HS-27A (cell line): ENCODE data around the gene SLC39A11.
"Not testable (repeated sequence)": the region's sequence is repeated elsewhere in the genome, so short reads cannot be mapped to it uniquely, and the experiment has no call there.

Source experiments
- DNase-seq: peaks from one replicate; pipeline ENCODE4 v3.0.0-alpha.2; 2012; ENCODE audit warnings: low read depth, missing footprints

The SLC39A11 gene

DNA sequence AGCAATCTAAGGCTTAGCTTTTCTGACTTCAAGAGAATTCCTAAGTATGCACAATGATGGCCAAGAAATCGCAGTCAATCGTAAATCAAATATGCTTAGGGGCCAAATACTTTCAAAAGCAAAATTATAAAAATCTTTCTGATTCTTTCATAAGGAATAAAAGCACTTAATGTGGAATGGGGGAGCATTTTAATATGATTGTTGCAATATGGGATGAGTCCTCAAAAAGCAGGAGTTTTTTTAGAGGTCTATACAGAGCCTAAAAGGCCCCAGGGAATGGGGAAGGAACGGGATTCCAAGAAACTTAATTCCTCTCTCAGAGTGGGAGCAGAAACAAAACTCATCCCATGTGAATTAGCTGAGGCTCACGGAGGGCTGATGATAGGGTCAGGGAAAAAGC is 14.7 kb upstream of the SLC39A11 start:
- no peak for DNase-seq

- DNase-seq, result no peak
Observed at GRCh38 chr17:73105431-73105830, 12.9 kb upstream of the SLC39A11 start.

DNA sequence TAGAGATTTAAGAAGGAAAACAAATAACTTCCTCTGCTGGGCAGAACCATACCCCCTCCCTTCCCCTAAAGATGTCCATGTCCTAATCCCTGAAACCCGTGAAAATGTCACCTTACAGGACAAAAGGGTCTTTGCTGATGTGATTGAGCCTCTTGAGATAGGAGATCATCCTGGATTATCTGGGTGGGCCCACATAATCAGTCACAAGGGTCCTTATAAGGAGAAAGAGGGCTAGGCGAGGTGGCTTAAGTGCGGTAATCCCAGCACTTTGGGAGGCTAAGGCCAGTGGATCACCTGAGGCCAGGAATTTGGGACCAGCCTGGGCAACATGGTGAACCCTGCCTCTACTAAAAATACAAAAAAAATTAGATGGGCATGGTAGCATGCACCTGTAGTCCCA is 12.0 kb upstream of the SLC39A11 start:
- DNase-seq, result no peak

DNA sequence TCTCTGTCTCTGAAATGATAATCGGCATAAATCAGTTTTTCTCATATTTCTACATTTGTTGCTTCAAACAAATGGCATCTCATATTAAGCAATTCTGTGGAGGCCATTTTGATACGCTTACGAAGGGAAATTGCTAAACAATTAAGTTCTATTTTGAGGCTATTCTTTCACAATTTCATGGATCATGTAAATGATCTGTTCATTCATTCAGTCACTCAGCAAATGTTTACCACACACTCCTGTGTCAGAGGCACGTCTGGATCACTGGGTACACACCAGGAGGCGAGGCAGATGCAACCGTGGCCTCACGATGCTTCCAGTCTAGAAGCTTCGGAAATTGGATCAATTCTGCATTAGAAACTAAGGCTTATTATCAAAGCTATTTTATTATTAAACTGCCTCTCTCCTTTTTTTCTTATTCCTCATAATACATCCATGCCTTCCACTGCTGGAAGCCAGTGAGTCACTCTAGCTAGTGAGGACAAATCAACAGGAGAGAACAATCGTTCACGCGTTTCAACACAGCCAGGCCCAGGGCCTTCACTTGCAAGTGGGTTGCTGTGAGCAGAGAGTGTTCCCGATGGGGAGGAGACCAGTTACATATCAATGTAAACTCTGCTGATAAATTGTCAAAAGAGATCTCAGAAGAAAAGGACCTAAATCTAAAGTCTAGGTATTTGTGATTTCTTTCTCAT is 11.3 kb upstream of the SLC39A11 start:
- no peak for DNase-seq

- no peak for DNase-seq
Observed at GRCh38 chr17:73101031-73101430, 8.5 kb upstream of the SLC39A11 start.

- DNase-seq, result no peak
Observed at GRCh38 chr17:73100363-73100762, 7.9 kb upstream of the SLC39A11 start.

DNA sequence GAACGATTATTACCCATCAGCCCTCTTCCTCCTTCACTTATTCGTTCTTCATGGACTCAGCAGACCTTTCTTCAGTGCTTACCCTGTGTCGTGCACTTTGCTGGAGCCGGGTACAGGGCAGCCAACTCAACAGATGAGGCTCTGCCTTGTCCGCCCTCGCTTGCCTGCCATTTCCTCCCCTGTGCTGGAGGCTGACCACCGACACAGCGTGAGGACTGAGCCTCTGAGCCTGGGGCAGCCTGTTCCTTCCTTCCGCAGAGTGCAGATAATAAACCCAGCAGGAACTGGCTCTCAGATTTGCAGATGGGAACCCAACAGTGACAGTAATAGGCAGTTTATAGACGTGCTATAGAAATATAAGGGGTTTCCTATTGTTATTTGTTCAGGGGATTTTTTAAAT is 7.0 kb upstream of the SLC39A11 start:
- no peak for DNase-seq

DNA sequence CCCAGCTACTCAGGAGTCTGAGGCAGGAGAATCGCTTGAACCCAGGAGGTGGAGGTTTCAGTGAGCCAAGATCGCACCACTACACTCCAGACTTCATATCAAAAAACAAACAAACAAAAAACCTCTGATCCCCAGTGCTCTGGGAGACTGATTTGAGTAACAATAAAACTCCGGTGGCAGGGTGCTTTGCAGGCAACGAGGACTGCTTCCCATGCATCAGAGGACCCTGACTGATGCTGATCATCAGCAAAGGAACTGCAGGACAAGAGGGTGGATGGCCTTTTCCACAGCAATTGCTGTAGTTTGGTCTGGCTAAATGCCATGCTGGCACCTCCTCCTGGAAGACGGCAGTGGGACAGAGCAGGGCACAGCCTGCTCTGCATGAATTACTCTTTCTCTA is 6.4 kb upstream of the SLC39A11 start:
- DNase-seq, result no peak

- DNase-seq, result not testable (repeated sequence)
Observed at GRCh38 chr17:73097973-73098765, 5.7 kb upstream of the SLC39A11 start.

DNA sequence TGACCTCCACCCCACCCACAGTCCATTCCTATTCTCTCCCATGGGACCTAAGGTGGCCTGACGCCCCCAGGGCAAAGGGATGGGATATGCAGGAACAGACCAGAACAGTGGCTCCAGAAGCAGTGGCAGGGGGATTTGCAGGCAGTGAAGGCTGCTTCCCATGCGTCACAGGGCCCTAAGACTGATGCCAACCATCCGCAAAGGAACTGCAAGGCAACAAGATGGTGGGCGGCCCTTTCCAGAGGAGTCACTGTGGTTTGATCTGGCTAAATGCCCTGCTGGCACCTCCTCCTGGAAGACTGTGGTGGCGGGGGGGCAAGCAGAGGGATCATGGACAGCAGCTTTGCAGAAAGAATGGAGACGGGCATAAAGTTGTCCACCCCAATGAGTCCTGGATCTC is 4.4 kb upstream of the SLC39A11 start:
- DNase-seq, result no peak

DNA sequence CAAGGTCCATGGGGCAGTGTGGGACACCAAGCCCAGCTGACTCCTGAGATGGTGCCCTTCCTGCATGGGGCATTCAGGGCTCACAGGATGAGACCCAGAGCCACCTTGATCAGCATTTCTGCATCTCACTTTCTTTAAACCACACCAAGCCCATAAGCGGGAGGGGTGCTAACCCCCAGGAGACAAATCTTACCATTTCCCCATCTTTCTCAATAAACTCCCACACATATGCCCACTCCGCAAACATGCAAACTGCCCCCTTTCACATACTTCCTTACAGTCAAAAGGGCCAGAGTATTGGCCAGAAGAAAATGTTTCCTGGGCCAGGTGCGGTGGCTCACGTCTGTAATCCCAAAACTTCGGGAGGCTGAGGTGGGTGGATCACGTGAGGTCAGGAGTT is 3.7 kb upstream of the SLC39A11 start:
- DNase-seq, result no peak

DNA sequence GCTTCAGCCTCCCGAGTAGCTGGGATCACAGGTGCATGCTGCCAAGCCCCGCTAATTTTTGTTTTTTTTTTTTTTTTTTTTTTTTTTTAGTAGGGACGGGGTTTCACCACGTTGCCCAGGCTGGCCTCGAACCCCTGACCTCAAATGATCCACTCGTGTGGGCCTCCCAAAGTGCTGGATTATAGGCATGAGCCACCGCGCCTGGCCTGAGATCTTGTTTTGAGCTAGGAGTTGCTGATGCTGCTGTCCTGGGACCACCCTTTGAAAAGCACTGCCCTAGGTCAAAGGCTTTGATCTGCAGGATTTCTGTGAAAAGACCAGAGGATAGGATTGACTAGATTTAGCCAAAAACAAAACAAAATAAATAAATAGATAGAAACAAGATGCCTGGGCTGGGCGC is 798 bp upstream of the SLC39A11 start:
- no peak for DNase-seq

GRCh38 chr17:73091770-73092522 is 542 bp downstream of the SLC39A11 start:
- no peak for DNase-seq

DNA sequence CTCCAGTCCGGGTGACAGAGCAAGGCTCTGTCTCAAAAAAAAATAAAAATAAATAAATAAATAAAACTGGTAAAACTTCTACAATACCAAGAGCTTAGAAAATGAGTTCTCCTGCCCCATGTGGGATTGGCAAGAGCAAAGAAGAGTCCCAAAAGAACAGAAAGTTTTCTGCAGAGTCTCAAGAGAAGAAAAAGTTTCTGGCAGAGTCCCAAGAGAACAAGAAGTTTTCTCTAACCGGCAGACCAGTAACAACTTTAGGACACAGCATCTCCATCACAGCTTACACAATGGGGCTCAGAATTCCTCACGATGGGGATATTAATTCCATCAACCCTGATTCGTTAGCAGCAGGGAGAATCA is 1.1 kb downstream of the SLC39A11 start:
- DNase-seq, result no peak

GRCh38 chr17:73090396-73091202 is 1.9 kb downstream of the SLC39A11 start:
- DNase-seq, result no peak

GRCh38 chr17:73089322-73090317 is 2.9 kb downstream of the SLC39A11 start:
- DNase-seq, result no peak

GRCh38 chr17:73088561-73088960 is 3.9 kb downstream of the SLC39A11 start:
- no peak for DNase-seq

GRCh38 chr17:73083432-73083831 is 9.1 kb downstream of the SLC39A11 start:
- DNase-seq, result no peak

GRCh38 chr17:73074566-73074965 is 17.9 kb downstream of the SLC39A11 start:
- no peak for DNase-seq

DNA sequence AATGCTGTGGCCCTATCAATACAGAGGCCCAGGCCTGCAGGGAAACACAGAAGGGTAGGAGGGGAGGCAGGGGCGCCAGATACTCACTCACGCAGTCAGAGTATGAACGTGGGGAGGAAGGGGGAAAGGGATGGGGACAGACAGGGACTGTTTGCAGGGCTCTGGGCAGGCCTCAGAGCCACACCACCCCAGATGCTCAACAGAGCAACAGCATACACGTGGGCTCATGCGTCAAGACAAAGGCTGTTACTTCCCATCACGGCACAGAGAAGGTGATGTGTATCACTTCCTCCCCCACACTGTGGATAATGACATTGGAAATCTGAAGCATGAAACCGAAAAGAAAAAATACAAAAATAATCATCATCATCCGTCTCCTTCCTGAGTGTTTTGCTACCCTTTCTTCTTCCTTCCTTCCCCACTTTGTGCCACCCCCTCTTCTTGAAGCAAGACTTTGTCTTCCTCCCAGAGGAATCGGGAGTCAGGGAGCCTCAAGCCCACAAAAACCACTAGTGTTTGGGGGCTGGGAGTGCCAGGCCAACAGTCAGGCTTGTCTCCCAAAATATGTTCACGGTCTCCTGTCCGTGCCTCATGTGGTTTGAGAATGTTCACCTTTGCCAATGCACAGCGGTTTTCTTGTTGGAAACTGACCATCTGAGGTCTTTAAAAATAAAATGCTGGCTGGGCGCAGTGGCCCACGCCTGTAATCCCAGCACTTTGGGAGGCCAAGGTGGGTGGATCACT is 20.1 kb downstream of the SLC39A11 start:
- DNase-seq, result no peak
